HG03103 (cell line): ENCODE measurements around the gene SERPINA12.
"Not testable (repeated sequence)": the region's sequence is repeated elsewhere in the genome, so short reads cannot be mapped to it uniquely, and the experiment has no call there.

Source experiments
- ATAC-seq: cut with Tn5 transposase; IDR thresholded peaks from one replicate; pipeline ENCODE4 v1.9.1; 2021; ENCODE audit warnings: low read depth; ENCODE audit not compliant: unreplicated experiment

SERPINA12 gene

DNA sequence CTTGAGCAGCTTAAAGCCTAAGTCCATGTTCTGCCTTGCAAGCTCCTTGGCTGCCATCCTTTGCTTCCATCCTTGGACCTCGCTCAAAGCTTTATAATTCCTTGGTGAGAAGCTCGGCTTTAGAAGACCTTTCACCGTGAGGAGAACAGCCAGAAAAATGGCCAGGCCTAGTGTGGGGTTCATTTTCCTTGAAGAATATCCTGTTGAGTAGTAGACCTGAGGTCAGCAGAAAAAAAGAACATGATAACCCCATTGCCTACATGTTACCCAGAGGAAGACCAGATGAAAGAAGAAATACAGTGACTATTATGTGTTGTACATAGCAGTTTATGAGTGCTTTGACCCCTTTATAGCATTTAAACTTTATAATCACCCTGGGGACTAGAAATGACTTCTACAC is 11.1 kb downstream of the SERPINA12 start:
- no peak for ATAC-seq

DNA sequence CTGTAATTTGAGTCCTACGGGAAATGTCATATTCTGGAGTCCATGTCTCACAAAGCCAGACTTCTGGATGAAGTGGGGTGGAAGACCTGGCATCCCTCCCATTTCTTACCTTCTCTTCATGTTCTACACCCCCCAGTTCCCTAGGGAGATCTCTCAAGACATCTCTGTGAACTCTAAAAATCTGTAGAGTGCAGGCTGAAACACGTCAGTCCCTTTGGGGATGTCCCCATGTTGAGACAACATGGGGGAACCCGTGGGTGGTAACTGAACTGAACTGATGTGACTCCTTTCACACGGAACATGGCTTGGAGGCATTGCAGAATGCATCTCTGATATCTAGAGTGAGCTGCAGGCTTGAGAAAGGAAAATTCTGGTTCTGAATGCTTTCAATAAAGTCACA is 15.2 kb downstream of the SERPINA12 start:
- no peak for ATAC-seq

DNA sequence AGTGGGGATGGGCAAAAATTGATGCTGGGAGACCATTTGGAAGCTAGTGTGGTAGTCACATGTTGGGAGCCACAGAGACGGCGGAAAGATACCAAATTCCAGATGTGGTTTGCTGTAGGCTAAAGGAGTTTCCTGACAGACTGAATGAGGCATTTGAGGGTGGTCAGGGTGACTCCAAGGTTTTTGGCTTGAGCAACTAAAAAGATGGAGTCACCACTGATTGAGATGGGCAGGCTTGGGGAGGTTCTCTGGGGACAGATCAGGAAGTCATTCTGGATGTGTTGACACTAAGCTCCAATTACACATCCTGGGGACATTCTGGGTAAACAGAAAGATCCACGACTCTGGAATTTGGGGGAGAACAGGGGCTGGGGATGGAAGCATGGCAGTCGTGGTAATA is 17.8 kb downstream of the SERPINA12 start:
- no peak for ATAC-seq

DNA sequence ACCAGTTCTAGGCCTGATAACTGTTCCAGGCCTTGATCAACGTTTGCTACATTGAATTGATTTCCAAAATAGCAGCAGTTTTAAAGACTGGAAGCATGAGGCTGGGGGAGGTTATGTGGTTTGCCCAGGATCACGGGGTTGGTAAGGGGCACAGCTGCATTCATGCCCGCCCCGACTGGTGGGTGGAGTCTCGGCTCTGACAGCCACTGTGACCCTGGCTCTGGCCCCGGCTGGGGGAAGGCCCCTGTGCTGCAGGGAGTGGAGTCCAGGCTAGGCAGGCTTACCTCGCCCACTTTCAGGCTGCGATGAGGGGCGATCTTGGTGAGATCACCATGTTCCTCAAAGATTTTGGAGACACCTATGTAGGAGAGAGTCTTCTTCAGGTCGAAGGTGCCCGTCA is 19.9 kb downstream of the SERPINA12 start:
- no peak for ATAC-seq

DNA sequence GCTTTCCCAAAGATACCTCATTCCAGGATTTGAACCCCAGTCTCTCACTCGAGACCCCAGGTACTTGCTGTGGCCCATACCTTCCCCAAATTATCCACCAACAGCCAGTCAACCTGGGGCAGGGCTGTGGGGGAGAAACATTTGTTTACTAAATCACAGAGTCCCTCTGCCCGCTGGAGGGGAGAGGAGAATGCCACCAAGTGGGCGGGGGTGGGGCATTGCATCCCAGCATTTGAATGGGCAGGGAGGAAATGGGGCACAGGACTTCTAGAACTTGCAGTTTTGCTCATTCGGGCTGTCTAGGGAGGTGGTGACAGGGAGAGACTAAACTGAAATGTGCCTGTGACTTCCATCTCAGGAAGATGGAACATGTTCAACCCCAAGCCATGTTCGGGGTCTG is 22.4 kb downstream of the SERPINA12 start:
- no peak for ATAC-seq

DNA sequence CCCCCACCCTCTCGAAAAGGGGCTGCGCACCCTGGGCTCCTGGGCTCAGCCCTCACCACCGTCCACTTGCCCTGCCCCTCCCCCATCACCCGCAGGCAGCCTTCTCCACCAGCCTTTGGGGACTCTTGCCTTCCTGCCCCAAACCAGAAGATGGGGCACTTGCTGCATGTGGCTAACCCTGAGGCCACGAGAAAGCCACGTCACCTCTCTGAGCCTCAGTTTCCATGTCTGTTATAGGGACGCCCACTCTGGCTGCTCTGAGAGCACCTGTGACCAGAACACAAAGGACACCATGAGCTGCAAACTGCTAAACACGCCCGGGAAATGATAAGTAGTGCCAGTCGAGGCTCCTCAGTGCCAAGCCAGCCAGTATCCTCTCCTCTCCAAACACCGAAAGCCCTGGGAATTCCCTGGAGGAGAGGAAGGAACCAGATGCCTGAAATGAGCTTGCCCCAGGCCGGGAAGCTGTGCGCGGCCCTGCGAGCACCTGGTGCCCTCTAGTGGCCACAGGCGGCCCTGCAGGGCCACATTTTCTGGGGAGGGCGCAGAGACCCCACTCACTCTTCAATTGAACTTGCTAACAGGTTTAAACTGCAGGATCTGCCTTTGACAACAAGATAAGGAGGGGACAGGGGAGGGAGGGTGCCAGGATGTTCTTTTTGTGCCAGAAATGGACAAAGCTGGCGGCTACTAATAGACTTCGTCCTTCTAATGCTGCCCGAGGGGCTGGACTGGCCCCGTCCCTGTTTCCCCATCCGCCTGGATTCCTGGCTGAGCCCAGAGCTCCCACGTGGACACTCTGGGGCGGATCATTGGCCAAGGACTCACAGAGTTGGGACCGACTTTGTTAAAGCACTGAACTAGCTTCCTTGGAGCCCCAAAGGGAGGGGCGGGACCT is 23.1 kb downstream of the SERPINA12 start:
- no peak for ATAC-seq

DNA sequence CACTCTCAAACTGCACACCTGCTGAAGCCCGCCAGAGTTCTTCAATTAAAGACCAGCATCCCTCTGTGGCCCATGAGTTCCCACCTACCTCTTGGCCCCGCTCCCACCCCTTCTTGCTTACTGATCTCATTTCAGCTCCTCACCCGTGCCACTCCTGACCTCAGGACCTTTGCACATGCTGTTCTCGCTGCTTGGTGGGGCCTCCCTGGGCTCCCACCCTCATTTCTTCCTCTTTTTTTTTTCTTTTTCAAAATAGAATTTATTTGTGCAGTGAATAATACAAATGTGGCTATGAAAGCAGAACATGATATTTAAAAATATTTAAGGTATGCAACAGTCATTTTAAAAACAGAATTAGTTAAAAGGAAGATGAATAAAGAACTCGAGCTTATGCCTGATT is 24.8 kb downstream of the SERPINA12 start:
- ATAC-seq = no peak

DNA sequence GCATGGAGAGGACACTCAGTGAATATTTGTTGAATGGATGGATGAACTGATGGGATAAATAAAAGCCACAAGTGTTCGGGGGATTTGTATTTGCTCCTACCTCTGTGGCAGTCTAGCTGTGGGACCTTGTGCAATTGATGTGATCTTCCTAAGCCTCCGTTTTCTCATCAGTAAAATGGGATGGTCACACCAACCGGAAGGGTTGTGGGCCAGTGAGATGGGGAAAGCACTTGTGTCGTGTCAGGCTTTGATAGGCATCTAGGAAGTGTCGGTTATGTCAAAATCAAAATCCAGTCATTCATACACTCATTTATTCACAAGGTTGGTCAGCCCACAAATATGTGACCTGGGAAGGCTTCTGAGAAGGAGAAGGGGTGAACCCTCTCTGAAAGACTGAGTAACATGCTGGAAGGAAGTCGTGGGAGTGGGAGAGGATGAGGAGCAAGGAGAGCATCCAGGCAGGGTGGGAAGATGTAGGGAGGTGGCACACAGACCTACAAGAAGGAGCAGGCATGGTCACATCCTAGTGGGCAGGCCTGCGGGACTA is 25.5 kb downstream of the SERPINA12 start:
- ATAC-seq = no peak

DNA sequence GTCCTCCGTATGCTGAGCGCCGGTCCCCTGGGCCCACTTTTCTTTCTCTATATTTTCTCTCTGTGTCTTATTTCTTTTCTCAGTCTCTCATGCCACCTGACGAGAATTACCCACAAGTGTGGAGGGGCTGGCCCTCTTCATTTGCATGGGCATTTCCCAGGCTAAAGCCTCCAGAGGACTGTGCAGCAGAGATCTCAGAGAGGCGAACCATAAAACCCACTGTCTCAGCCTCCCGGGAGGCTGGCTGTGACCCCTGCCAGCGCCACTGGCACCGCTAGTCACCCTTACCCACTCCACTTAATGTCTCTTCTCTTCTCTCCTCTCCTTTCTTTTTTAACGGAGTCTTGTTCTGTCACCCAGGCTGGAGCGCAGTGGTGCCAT is 26.2 kb downstream of the SERPINA12 start:
- no peak for ATAC-seq

DNA sequence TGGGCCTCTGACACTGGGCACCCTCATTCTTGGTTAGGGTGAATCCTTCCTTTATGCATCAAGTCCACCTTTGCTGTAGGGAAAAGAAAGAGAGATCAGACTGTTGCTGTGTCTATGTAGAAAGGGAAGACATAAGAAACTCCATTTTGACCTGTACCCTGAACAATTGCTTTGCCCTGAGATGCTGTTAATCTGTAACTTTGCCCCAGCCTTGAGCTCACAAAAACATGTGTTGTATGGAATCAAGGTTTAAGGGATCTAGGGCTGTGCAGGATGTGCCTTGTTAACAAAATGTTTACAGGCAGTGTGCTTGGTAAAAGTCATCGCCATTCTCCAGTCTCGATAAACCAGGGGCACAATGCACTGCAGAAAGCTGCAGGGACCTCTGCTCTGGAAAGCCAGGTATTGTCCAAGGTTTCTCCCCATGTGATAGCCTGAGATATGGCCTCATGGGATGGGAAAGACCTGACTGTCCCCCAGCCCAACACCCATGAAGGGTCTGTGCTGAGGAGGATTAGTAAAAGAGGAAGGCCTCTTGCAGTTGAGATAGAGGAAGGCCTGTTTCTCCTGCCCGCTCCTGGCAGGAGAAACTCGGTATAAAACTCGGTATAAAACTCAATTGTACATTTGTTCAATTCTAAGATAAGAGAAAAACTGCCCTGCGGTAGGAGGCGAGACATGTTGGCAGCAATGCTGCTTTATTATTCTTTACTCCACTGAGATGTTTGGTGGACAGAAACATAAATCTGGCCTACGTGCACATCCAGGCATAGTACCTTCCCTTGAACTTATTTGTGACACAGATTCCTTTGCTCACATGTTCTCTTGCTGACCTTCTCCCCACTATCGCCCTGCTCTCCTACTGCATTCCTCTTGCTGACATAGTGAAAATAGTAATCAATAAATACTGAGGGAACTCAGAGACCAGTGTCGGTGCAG is 26.9 kb downstream of the SERPINA12 start:
- ATAC-seq = not testable (repeated sequence)

DNA sequence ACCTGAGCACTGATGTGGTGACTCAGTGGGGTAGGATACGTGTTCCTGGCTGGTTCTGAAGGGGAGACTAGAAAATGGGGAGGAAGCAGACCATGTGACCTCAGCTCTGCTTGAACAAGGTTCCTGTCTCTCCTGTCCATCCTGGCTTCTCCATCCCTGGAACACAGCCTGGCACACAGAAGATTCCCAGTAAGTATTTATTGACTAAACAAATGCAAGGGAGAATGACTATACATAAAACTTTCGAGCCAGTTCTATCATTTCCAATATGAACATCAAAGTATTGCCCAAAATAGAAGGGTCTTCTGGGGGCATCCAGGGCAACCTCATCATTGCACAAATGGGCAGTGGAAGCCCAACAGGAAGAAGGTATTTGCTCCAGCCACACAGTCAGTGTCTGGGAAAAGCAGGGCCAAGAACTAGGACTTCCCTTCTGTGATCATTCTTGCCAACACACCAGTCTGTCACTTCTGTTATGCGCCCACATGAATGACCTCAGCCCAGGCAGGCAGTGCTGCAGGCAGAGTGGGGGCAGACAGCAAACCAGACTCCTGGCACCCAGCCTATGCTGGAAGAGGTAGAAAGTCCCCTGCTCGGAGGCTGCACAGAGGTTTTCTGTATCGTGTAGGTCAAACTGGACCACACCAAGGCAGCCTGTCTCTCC is 27.7 kb downstream of the SERPINA12 start:
- ATAC-seq = no peak

DNA sequence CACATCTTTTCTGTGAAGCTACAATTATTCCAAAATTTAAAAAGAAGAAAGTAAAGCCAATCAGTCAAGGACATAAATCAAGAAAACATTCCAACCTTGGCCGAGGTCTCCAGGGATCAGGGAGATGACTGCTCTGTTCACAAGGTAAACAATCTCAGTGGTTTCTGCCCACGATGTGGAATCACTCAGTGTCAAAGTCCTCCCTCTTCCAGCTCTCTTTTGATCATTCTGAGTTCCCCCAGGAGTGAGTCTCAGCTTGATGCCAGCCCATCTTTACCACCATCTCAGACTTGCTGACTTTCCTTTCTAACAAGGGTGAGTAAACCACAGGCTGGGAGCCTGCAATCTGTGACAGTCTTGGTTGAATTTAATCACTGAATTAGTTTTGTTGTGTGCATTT is 28.5 kb downstream of the SERPINA12 start:
- ATAC-seq = no peak

DNA sequence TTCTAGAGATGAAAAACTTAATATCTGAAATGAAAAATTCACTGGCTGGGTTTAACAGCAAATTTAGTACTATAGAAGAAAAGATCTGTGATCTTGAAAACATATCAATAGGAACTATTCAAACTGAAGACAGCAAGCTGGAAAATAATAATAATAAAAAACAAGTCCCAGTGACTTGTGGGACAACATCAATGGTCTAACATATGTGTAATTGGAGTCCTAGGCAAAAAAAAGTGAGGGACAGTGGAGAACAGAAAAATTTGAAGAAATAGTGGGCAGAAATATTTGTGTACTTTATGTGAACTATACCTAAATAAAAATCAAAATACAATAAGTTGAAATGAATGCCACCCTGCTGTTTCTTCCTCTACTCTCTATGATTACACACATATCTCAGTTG is 30.8 kb downstream of the SERPINA12 start:
- ATAC-seq = no peak

DNA sequence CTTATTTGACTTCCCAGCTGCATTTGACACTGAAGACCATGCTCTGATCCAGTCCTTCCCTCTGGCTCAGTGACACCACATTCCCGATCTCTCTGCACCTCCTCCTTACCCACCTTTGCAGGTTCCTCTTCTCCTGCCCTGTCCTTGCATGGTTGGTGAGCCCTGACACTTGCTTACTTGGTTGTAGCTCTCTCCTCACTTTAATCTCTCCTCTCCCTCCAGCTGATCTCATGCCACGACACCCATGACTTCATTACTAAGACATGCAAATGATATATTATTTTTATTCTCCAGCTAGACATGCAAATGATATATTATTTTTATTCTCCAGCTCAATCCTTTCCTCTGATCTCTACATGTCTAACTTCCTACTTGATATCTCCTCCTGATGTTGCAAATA is 33.2 kb downstream of the SERPINA12 start, which contains the start of gene SERPINA9:
Gene SERPINA9 (minus strand): TSS at position 175 of the 400 bp plus-strand sequence. CDS start 6,357 bp downstream, outside the sequence.
- ATAC-seq = no peak

DNA sequence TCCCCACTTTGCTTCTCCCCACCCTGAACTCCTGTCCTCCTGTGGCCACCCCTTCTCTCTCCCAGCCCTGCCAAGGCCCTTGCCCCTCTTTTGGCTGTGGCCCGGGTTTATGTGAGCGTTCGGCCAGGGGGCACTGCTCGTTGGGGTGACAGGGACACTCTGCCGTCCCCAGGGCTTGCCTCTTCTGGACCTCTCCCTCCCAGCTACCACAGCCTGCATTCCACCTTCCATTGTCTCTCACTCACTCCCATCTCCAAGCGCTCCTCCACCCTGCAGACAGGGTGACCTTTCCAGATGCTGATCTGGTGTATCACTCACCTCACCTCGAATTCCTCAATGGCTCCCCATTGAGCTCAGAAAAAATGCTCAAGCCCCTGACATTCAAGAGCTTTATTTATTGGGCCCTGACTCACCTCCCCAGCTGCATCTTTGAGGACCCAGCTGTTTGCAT is 34.7 kb downstream of the SERPINA12 start:
- ATAC-seq = no peak

DNA sequence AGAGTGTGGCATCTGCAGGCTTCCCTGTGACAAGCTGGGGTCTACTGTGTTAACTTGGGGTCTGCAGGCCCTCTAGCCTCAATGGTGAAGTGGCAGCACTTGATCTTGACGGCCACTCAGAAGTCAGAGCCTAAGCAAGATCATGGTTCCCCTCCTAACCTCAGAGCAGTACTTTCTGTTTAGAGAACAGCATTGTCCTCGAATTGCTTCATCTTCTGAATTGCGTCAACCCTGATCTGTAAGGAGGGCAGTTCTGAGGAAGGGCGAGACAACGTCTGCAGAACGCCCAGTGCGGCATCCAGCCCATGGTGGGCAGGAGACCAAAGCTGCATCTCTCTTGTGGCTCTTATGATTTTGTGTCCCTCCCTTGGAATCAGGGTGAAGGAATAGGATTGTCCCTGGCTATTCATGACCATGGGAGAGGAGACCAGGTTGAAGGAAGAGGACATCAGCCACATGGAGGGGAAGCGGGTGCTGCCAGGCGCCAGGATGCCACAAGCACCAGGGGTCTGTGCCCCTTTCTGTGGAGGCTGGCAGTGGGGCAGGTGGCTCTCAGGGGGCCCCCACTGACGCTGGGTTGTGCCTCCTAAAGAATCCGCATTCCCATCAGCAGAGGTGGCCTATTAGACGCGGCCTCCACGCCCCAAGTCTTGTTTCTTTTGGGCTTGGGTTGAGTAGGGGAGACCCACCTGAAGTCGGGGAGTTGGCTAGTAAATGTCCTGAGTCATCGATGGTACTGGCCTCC is 35.4 kb downstream of the SERPINA12 start:
- ATAC-seq = no peak

DNA sequence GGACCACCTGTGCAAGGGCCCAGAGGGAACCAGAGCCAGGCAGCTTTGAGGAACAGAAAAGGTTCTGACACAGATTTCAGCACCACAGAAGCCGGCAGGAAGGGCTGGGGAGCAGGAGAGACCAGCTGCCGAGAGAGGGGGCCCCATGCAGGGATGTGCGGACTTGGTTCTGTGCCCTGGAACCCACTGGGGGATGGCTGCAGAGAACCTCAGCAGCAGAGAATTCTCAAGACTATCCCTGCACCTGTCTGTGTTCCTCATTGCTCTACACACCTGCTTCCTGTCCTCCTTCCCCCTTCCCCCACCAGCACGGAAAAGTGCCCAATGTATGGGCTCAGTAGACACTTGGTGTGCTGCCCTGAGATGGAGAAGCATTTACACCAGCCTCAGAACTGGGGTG is 36.4 kb downstream of the SERPINA12 start:
- no peak for ATAC-seq

DNA sequence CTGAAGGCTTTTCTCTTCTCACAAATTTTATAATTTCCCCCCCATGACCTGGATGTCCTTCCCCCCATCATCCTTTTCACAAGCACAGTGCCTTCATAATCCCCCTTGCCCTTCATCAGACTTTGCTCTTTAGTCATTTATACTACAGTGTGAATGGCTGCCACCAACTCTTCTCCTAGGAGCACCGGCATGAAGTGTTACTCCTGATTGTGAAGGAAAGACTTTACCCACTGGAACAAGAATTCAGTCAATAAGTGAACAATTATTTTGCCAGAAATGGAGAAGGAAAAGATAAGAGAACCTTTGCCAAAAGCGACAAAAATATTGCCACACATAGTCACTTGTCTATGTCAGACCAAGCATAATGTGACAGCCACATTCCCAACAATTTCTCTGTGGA is 38.2 kb downstream of the SERPINA12 start:
- no peak for ATAC-seq

DNA sequence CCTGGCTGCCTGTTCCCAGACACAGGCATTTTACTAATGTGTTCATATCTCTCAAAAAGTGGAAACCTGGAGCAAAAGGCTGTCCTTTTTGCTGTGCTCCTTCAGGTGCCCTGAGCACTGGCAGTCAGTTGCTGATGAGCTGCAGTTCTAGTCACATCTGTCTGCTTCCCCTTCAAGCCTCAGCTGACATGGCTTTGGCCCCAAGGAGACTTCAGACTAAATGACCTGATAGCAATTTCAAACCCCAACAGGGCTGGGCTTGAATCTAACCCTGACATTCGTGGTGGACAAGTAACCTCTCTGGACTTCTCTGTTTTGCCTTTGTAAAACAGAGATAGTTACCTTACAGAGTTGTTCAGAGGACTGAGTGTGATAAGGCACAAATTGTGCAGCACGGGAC is 39.0 kb downstream of the SERPINA12 start:
- no peak for ATAC-seq

DNA sequence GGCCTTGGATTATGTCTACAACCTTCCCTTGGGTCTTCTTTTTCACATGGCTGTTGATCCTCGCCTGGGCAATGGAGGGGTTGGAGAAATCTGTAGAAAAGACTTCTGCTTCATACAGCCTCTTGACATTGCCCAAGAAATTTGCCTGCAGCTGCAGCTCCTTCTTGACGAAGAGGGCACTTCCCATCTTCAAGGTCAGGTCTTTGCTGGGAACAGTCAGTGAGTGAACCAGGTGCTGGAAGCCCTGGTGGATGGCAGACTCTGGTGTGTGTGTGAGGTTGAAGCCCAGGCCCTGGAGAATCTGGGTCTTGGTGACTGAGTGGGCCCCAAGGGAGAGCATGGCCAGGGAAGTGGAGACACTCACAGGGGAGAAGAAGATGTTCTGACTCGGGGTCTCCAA is 40.0 kb downstream of the SERPINA12 start:
- ATAC-seq = no peak
